Breast epithelium (tissue), 3 donors: ENCODE data around the gene TFCP2L1.

Experiments
- CTCF ChIP-seq, 3 donors: fragments of 450-650 bp; IDR thresholded peaks; one replicate each; pipeline ENCODE4 v1.5.1; 2016 to 2017; ENCODE audit warnings: antibody characterized with exemption in 3 of 3, mild to moderate bottlenecking in 3 of 3, moderate library complexity in 3 of 3
- POLR2A ChIP-seq: fragments of 450-650 bp; IDR thresholded peaks from one replicate; pipeline ENCODE4 v1.6.1; 2016; ENCODE audit warnings: antibody characterized with exemption, mild to moderate bottlenecking, moderate library complexity
- POLR2AphosphoS5 ChIP-seq, 3 donors: sonication (generic); formaldehyde crosslinking; IDR thresholded peaks; one replicate each; pipeline ENCODE4 v1.6.1; 2017; ENCODE audit warnings: antibody characterized with exemption in 3 of 3

GRCh38 chr2:121178730-121179129 lies 106.3 kb downstream of the TFCP2L1 start:
- TF ChIP-seq CTCF (IDR thresholded peaks at IDR 0.05) (no peak), POLR2A (no peak), POLR2AphosphoS5 (IDR thresholded peaks at IDR 0.05) (no peak)
